Measurements from ENCODE around the gene POPDC3.
"Not testable (repeated sequence)": the region's sequence is repeated elsewhere in the genome, so short reads cannot be mapped to it uniquely, and the experiment has no call there.

Gene POPDC3, protein sequence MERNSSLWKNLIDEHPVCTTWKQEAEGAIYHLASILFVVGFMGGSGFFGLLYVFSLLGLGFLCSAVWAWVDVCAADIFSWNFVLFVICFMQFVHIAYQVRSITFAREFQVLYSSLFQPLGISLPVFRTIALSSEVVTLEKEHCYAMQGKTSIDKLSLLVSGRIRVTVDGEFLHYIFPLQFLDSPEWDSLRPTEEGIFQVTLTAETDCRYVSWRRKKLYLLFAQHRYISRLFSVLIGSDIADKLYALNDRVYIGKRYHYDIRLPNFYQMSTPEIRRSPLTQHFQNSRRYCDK

DNA sequence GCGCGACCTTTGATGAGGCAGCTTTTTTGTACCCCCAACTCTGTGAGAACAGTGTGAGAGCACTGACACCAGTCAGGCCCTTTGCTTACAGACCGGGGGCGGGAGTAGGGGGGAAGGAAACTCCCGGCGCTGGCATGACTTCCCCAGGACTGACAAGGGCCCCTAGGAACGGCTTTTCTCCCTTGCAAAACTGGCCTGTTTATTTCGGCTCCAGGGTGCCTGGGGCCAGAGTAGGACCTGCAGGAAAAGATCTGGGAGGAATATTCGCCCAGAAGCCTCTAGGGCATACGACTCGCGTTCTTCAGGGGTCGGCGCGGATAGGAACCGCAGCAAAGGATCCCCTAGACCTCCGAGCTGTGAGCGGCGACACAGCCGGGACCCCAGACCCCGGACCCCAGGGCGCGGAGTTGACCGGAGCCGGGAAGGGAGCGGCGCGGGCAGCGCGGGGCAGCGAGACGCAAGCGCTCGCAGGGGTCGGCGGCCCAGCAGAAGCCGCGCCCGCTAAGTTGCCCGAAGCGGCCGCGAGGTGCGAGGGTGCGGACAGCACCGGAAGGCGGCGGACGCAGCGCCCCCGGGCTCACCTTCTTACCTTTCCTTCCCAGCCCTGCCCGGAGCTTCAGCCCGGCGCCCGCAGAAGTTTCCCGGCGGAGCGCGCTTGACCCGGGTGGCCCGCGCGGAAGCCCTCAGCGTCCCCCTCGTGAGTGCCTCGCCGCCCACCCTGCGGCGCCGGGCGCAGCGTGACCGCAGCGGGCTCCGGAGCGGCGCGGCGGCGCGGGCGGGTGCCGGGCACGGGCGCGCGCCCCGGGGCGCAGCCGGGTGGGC lies at the start of gene POPDC3:
Gene POPDC3, minus strand, starts transcription at position 771 of the 822 bp plus-strand sequence. CDS start 18,105 bp downstream, outside the sequence.
- no peak for DNase-seq (ENCODE audit: low read depth)

DNA sequence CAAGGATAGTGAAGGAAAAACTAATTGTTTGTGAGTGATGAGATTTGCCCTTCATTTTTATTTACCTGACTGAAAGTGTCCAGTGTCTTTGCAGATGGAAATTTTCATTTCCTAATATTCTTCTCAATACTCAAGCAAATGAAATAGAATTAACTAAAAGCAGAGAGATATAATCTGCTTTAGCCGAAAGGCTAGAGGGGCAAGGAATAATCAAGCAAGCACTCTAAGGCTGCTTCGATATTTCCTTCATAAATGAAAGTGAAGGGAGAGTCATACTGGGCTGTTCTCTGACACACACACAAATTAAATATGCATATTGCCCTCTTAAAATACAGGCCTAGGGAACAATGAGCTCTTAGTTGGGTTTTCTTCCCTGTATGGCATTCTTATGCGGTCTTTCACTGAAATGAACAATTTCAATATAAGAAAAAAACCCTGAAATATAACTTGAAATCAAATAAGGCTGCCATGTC lies 47.5 kb upstream of the POPDC3 start:
- DNase-seq (ENCODE audit: low read depth): no peak

DNA sequence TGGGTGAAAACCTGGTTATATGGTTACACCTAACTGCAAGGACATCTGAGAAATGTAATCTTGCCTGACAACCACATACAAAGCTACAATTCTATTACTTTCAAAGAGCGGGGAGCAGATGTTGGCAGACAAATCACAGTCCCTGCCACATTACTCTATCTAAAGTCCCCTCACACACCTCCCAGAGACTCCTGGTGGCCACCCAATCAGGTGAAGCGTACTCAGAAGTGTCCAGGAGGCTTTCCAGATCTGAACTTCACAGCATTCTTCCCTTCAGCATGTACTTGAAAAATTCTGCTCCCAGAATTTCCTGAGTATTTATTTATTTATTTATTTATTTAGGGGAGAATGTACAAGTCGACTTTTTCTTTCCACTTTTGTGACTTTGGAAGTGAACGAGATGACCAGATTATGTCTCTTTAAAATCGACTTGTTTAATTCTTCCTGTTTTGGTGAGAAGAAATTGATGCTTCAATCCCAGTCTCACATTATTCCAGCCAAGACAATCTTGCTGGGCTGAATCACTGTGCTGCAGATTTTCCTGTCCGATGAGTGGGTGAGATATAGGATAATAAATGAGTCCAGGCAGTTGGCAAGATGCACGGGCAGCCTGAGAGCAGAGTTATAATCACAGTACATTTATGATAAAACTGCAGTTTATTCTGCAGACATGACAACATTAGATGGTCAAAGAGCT lies 46.9 kb upstream of the POPDC3 start:
- no peak for DNase-seq (ENCODE audit: low read depth)

DNA sequence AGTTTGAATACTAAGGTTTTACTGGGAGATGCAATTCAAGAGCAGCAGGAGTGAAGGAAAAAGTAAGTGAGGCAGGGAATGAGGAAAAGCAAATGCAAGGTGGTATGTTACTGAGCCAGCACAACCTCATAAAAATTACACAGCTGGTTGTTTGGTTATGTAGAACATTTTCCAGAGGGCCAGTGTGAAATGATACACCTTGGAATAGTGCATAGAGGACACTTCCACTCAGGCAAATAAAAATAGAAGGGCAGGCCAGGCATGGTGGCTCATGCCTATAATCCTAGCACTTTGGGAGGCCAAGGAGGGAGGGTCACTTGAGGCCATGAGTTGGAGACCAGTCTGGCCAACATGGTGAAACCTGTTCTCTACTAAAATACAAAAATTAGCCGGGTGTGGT lies 43.4 kb upstream of the POPDC3 start:
- DNase-seq (ENCODE audit: low read depth): no peak

DNA sequence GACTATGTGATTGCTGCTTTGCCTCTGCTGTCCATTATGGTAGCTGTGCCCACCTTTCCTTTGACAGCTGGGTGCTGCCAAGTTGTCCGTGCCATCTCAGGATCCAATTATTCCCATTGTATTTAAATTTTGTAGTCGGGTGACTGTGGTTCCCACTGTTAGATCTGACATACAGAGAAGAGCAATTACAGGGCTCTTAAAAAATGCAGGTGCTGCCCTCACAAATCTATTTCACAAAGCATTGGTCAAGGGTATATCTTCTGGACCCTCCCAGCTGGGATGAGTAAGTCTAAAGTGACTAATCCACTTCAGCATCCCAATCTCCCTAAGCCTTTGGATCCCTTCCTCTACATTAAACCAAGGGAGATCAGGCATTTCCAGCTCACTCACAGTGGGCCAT lies 41.4 kb upstream of the POPDC3 start:
- DNase-seq (ENCODE audit: low read depth): not testable (repeated sequence)

DNA sequence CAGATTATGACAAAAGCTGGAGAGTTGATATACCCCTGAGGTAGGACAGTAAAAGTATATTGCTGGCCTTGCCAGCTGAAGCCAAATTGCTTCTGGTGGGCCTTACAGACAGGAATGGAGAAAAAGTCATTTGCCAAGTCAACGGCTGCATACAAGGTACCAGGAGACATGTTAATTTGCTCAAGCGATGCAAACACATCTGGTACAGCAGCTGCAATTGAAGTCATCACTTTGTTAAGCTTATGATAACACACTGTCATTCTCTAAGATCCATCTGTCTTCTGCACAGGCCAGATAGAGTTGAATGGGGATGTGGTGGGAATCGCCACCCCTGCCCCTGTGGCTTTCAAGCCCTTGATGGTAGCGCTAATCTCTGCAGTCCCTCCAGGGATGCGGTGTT lies 40.4 kb upstream of the POPDC3 start:
- no peak for DNase-seq (ENCODE audit: low read depth)

DNA sequence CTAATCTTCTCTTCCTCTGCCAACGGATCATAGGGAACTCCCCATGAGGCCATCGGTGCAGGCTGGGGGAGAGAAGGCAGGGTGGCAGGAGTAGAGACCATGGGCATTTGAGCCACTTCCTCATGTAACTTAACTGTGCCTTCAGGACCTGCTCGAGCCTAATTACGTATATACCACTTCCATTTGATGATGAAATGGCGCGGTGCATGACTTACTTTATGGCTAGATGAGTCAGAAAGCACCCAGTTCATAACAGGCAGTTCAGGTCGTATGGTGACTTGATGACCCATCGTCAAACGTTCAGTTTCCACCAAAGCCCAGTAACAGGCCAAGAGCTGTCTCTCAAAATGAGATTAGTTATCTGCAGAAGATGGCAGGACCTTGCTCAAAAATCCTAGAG lies 39.4 kb upstream of the POPDC3 start:
- DNase-seq (ENCODE audit: low read depth): not testable (repeated sequence)

DNA sequence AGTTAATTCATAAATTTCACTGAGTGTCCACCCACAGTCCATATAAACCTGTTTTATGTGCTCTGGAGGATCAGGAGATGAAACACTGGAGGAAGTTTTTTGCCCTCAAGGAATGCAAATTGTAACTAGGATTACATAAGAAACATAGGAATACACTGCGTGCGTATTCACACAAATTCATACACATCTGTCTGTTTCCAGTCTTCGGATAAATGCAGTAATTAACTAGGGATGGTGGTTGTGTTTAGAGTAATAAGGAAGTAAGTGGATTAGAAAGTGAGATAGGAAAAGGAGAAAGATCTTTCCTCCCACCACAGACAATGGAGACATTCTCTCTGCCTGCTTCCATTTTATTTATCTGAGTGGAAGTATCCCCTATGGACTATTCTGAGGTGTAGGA lies 35.7 kb upstream of the POPDC3 start:
- no peak for DNase-seq (ENCODE audit: low read depth)

DNA sequence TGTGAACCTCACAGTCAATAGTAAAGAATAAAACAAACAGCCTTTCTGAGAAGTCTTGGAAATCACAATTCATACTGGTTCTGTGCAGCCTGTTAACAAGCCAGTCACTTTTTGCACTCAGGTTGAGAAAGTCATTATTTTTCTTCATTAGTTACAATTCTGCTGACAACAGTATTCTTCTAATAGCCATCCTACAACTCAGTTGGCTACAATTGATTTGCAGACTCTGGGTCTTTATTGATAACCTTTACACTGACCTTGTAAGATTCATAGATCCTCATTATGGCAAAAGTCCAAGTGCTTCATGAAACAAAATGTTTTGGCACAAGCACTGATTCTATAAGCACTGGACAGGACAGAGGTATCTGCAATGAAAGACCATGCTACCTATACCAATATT lies 34.9 kb upstream of the POPDC3 start:
- DNase-seq (ENCODE audit: low read depth): no peak

DNA sequence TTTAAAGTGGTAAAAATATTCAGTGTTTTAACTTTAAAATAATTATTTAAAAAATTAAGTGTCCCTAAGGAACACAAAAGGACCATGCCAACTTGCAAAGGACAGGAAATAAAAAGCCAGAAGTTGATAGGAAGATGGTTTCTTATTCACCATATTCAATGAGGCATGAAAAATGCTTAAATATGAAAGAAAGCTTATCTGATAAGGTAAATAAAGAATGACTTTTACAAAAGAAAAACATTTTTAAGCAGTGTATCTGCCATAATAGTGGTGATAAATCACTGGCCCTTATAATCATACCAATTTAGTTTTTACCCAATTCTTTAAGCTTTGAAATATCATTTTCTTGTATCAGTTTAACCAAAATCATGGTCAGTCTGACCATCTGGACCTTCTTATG lies 33.5 kb upstream of the POPDC3 start:
- no peak for DNase-seq (ENCODE audit: low read depth)

DNA sequence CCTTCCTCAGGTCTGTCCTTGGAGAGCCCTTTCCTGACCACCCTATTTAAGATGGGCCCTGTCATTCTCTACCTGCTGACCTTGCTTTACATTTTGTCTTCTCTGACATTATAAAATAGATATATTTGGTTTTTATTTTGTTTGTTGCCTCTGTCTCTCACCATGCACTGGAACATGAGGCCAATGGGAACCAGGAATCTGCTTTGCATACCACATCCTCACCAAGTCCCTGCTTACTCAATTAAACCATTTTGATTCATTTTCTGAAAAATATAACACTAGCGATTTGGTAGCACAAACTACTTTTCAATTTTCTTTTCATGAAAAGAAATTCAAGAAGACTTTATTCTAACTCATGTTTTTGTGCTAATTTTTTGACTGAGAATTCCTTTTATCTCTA lies 32.8 kb upstream of the POPDC3 start:
- DNase-seq (ENCODE audit: low read depth): no peak

DNA sequence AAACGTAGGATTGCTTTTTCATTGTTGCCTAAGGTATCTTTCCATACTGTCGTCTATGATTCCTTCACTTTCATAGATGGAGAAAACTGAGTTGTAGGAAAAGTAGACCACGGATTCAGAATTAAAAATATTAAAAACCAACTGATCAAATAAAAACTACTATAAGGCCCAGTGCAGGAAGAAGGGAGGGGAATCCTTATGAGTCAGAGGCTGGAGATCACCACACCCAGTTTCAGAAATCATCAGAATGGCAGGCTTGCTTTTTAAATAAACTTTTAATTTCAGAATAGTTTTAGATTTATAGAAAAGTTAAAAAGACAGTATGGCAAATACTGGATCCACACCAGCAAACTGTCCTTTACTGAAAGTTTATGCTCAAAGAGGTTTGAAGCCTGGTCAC lies 32.0 kb upstream of the POPDC3 start:
- DNase-seq (ENCODE audit: low read depth): no peak

DNA sequence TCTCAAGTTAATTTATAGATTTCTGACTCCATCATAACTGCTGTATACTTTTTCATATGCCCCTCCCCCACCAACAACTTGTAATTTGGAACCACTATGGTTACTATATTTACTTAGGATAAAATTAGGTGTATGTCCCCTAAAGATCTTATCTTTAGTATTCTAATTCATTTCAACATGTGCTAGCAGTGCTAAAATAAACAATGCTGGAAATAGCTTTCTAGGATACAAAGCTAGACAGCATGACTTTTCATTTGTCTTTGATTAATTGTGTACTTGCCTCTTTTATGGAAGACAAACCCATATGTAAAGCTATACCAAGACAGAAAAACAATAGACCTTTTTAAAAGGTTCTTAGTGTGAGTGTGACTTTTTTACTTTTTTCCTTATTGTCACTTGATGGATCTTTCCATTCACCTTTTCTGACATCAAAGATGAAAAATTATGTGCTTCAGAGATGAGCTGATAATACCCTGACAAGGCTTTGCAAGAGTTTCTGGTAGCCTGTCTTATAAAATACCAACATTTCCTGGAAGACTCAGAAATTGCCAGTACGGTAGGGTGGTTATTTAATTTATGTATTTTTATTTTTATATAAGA lies 31.2 kb upstream of the POPDC3 start:
- DNase-seq (ENCODE audit: low read depth): no peak

DNA sequence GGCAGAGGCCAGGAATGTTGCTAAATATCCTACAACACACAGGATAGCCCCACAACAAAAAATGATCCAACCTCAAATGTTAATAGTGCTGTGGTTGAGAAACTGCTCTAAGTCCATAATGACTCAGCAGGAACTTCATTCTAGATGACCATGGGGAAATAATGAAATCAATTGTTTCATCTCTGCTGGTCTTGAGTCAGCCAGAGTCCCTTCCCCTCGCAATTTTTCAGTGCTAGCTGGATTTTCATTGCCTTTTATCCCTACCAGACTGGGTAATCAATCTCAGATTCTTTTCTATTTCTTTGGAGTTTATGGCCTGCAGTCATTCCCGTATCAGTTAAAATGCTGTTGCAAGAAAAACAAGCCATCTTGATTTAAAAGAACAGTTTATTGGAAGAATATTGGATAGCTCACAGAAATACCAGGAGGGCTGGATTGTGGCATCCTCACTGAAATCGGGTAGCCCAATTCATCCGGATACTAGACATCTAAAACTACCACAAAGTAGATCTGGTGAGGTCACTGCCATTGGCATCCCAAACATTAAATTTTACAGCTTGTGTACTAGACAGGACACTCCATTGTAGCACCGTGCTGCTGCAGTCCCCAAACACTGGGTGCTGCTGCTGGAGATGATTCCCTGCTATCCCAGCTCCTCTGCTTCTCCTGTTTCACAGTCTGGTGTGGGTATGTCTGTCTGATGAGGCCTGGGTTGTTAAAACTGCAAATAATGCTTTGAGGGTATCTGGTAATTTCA lies 30.3 kb upstream of the POPDC3 start:
- DNase-seq (ENCODE audit: low read depth): no peak

DNA sequence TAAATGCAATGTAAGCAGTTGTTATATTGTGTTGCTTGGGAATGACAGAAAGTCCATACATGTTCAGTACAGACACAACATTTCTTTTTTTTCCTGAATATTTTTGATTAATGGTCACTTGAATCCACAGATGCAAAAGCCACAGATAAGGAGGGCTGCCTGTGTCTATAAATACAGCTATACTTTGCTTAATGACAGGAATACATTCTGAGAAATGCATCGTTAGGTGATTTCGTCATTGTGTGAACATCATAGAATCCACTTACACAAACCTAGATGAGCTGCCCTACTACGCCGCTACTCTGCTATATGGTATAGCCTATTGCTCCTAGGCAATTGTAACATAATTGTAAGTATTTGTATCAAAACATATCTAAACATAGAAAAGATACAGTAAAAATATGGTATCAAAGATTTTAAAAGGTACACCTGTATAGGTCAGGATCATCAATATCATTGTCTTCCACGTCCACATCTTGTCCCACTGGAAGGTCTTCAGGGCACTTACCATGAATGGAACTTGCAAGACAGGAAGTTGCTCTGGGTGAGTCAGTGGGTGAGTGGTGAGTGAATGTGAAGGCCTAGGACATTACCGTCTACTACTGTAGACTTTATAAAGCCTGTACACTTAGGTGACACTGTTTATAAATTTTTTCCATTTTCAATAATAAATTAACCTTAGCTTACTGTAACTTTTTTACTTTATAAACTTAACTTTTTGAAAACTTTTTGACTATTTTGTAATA lies 27.9 kb upstream of the POPDC3 start:
- no peak for DNase-seq (ENCODE audit: low read depth)

DNA sequence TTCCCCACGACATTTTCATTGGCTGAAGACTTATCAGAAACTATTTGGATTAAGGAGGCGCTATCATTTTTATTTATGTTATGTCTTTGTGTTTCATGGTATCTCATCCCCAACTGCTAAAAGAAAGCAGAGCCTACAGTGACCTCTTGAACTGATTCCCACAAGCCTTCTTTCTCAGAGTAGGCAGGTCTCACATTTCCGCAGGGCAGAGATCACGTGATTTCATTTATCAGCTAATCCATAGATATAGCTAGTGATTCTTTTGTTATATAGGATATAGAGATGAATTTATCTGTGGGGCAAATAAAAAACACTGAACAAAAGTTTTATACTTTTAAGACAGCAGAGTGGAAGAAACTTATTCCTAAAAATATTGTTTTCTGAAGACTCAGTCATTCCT lies 25.0 kb upstream of the POPDC3 start:
- no peak for DNase-seq (ENCODE audit: low read depth)

DNA sequence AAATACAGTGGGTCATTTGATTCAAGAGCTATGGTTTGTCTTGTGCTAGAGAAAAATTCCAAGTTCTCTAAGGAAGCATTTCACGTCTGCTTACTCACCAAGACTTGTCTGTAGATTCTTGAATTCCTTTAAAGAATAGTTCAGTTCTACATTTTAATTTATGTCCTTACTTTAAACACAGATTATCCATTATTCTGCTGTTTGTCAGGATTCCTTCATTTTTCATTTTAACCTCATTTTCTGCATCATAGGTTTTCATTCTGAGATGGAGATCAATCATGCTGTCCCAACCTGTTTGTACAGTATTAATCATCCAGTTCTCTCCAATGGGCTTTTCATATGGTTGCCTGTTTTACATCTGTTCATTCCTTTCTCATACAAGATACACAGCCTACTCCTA lies 24.5 kb upstream of the POPDC3 start:
- DNase-seq (ENCODE audit: low read depth): no peak

DNA sequence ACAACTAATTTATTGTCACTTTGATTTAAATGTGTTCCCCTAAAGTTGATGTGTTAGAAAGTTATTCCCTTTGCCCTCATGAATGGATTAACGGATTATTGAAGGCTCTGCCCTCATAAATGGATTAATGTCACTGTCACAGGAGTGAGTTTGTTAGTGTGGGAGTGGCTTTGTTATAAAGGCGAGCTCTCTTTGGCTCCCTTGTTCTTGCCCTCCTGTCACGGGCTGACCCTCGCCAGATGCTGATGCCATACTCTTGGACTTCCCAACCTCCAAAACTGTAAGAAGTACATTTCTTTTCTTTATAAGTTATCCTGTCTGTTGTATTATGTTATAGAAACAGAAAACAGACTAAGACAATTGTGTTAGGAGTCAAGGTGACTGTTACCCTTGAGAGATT lies 22.7 kb upstream of the POPDC3 start:
- no peak for DNase-seq (ENCODE audit: low read depth)

DNA sequence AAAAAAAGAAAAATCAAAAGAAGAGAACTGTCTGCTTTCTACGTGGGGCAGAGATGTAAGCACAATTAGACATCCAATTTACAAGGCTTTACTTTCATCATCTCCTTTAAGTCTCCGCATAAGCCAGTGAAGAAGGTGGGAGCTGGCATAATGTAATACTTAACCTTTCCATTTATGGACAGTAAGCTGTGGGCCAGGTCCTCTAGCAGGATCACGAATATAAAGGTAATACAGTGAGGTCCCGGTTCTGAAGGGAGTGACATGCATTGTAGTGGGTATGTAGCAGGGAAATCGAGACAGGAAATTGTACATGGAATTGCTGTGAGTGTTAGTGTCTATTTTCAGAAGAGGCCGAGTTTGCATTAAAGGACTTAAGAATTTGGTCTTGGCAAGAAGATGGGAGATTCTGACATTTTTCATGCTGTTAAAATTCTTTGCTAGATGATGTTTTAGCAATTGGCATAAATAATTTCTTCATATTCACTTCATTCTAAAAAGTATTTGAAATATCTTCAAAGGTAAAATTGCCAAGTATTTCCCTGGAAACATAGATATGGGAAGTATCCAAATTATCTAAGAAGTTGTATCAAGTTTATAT lies 20.4 kb upstream of the POPDC3 start:
- DNase-seq (ENCODE audit: low read depth): no peak

DNA sequence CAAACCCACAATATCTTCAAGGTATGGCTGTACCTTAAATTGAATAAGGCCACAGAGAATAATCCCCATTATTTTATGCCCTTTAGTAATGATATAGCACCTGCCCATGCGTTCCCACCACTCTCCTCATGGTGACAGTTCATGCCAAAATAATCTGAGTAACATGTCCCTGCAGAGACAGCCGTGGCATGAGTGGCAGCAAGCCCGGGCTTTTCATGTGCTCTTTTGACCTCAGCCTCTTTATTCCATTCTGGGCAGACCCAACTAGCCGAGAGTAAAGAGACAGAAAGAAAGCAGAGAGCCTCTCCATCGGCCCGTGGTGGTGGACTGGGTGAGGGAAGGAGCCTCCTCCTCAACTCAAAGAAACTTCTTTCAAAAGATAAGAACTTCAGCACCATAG lies 19.9 kb upstream of the POPDC3 start:
- DNase-seq (ENCODE audit: low read depth): no peak

DNA sequence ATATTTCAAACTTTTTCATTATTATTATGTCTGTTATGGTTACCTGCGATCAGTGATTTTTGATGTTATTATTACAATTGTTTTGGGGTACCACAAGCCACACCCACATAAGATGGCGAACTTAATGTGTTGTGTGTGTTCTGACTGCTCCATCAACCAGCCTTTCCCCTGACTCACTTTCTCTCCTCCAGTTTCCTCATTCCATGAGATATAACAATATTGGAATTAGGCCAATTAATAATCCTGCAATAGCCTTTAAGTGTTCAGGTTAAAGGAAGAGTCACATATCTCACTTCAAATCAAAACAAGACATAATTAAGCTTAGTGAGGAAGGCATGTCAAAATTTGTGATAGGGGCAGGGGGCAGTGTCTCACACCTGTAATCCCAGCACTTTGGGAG lies 16.3 kb upstream of the POPDC3 start:
- no peak for DNase-seq (ENCODE audit: low read depth)
